CD14-positive monocyte (primary cell): ENCODE data around the gene CTNNA2. TPM values are rescaled to one million over a fixed set of nuclear protein-coding genes. Genes with fewer than 3 reads are reported as not detected.

ENCODE experiments used
- DNase-seq, 3 donors: peaks; one replicate each; pipeline ENCODE4 v3.0.0-alpha.2; 2011 to 2022
- H2AFZ ChIP-seq: 2 replicates; pipeline ENCODE4 v1.6.0; 2012; ENCODE audit warnings: mild to moderate bottlenecking, low read depth, low read length, inconsistent platforms; ENCODE audit not compliant: insufficient read depth, poor library complexity, severe bottlenecking
- H3K27ac ChIP-seq, 2 donors: 1 replicate in 1 of 2; 2 replicates in 1 of 2; pipeline ENCODE4 v1.5.1; 2012 to 2013; ENCODE audit warnings: low read length in 2 of 2, control low read depth in 1 of 2, inconsistent platforms in 1 of 2, low read depth in 1 of 2, mild to moderate bottlenecking in 1 of 2
- H3K27me3 ChIP-seq, 2 donors: one replicate each; pipeline versions ENCODE4 v1.6.0 to v1.6.1; 2011 to 2013; ENCODE audit warnings: low read length in 2 of 2; ENCODE audit not compliant: control insufficient read depth in 2 of 2, insufficient read depth in 2 of 2
- H3K36me3 ChIP-seq, 2 donors: replicated peaks in 1 of 2; 1 replicate in 1 of 2; 2 replicates in 1 of 2; pipeline versions ENCODE4 v1.5.1 to v1.6.1; 2012 to 2013; ENCODE audit warnings: low read length in 2 of 2, control low read depth in 1 of 2, inconsistent platforms in 1 of 2, mild to moderate bottlenecking in 1 of 2; ENCODE audit not compliant: insufficient read depth in 2 of 2, control insufficient read depth in 1 of 2
- H3K4me1 ChIP-seq, 2 donors: 1 replicate in 1 of 2; 2 replicates in 1 of 2; pipeline versions ENCODE4 v1.5.1 to v1.6.1; 2012 to 2013; ENCODE audit warnings: low read length in 2 of 2, control low read depth in 1 of 2, inconsistent platforms in 1 of 2, mild to moderate bottlenecking in 1 of 2, moderate library complexity in 1 of 2; ENCODE audit not compliant: insufficient read depth in 2 of 2, control insufficient read depth in 1 of 2
- H3K4me2 ChIP-seq: replicated peaks from 2 replicates; pipeline ENCODE3; 2012; ENCODE audit warnings: low read length, moderate library complexity, mild to moderate bottlenecking; ENCODE audit not compliant: poor library complexity, severe bottlenecking; ENCODE audit errors: extremely low read depth
- H3K4me3 ChIP-seq, 3 experiments: fragments of 200-600 bp in 1 of 3; sonication (generic) in 1 of 3; replicated peaks in 1 of 3; 1 replicate in 2 of 3; 2 replicates in 1 of 3; pipeline ENCODE4 v1.5.1; 2011 to 2013; ENCODE audit warnings: low read length in 3 of 3, mild to moderate bottlenecking in 3 of 3, control low read depth in 2 of 3, low read depth in 2 of 3, inconsistent platforms in 1 of 3, moderate library complexity in 1 of 3
- H3K79me2 ChIP-seq: 2 replicates; pipeline ENCODE4 v1.6.0; 2012; ENCODE audit warnings: mild to moderate bottlenecking, control low read depth, inconsistent platforms, low read length, moderate library complexity; ENCODE audit not compliant: insufficient read depth
- H3K9ac ChIP-seq: 2 replicates; pipeline ENCODE4 v1.6.0; 2017; ENCODE audit warnings: low read length, mild to moderate bottlenecking; ENCODE audit not compliant: insufficient read depth, poor library complexity, severe bottlenecking
- H3K9me3 ChIP-seq, 2 donors: replicated peaks in 1 of 2; 1 replicate in 1 of 2; 2 replicates in 1 of 2; pipeline versions ENCODE4 v1.5.1 to v1.6.1; 2012 to 2013; ENCODE audit warnings: low read length in 2 of 2, control low read depth in 1 of 2; ENCODE audit not compliant: control insufficient read depth in 1 of 2, insufficient read depth in 1 of 2
- H4K20me1 ChIP-seq: 2 replicates; pipeline ENCODE4 v1.6.0; 2012; ENCODE audit warnings: mild to moderate bottlenecking, low read length, control low read depth, moderate library complexity; ENCODE audit not compliant: insufficient read depth
- H3K27ac Mint-ChIP-seq, 7 donors: one replicate each; pipeline ENCODE4 v1.8.0; 2020; ENCODE audit warnings: mild to moderate bottlenecking in 7 of 7, mixed read lengths in 7 of 7, moderate library complexity in 6 of 7, inconsistent platforms in 2 of 7
- H3K27me3 Mint-ChIP-seq, 3 donors: one replicate each; pipeline ENCODE4 v1.8.0; 2021 to 2022; ENCODE audit warnings: low read depth in 3 of 3, mild to moderate bottlenecking in 3 of 3, mixed read lengths in 3 of 3, moderate library complexity in 3 of 3, inconsistent platforms in 1 of 3
- H3K36me3 Mint-ChIP-seq, 2 donors: one replicate each; pipeline ENCODE4 v1.8.0; 2020; ENCODE audit warnings: mixed read lengths in 2 of 2, inconsistent platforms in 1 of 2, mild to moderate bottlenecking in 1 of 2
- H3K4me1 Mint-ChIP-seq: one replicate; pipeline ENCODE4 v1.8.0; 2020; ENCODE audit warnings: mild to moderate bottlenecking, mixed read lengths
- H3K4me3 Mint-ChIP-seq, 2 donors: one replicate each; pipeline ENCODE4 v1.8.0; 2020; ENCODE audit warnings: mild to moderate bottlenecking in 2 of 2, mixed read lengths in 2 of 2, moderate library complexity in 1 of 2
- H3K9me3 Mint-ChIP-seq, 7 donors: one replicate each; pipeline ENCODE4 v1.8.0; 2020 to 2022; ENCODE audit warnings: mixed read lengths in 7 of 7, mild to moderate bottlenecking in 6 of 7, moderate library complexity in 6 of 7, inconsistent platforms in 2 of 7
- CTCF ChIP-seq: fragments of 200-600 bp; IDR thresholded peaks from one replicate; pipeline ENCODE4 v1.8.0; 2022; ENCODE audit warnings: antibody characterized with exemption, mild to moderate bottlenecking
- WGBS: methylation state at CpG from one replicate; pipeline ENCODE4 v1.1.5; 2013; ENCODE audit warnings: missing lambda C conversion rate; ENCODE audit not compliant: insufficient coverage; 5-methylcytosine and 5-hydroxymethylcytosine counted together
- intact Hi-C, 2 donors: fragments of 100-400 bp; cut with micrococcal nuclease; formaldehyde crosslinking; loops; one replicate each; pipeline versions ENCODE4 v1.15.0 to v1.15.1; 2023
- polyA plus RNA-seq, 3 donors: library from polyadenylated mRNA; depleted of rRNA in 1 of 3; unstranded in 2 of 3; stranded (reverse) in 1 of 3; fragments of 300-500 nt in 2 of 3; fragments of >200 nt in 1 of 3; fragmentation: Illumina TruSeq in 2 of 3; gene quantifications; 1 replicate in 2 of 3; 2 replicates in 1 of 3; pipeline ENCODE4 v1.2.3, GENCODE V29; 2012 to 2021

The CTNNA2 gene
- polyA plus RNA-seq, 3 donors: not detected

DNA sequence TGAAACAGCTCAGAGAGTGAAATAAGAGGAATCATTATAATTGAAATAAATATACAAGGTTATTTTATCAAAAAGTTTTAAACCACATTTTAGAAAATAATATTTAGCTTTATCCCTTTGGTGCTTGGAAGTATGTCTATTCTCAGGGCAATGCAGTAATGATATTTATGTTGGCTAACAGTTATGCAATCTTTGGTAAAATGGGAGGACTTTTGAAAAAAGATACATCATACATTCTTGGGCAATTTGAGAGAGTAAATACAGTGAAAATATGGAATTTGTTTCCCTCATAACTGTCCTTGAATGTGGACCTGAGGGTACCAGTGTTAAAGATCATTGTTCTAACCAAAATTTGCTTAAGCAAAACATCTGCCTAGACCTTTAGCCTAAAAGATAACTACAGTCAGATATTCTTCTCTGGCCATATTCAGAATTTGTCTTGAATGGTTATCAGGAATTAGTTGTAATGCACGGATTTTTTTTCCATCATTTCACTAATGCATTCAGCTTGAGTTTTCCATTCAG lies 654.5 kb downstream of the CTNNA2 start:
- H3K4me1 ChIP-seq: no peaks in the 10 kb centered on the region
- H3K36me3 ChIP-seq: no peaks in the 10 kb centered on the region
- H3K4me2 ChIP-seq: no peak overlapping the region
- Mint-ChIP-seq H3K27me3 (peaks cover 0 to 2% (median 0%) of the 10 kb centered on the region in 3 donors), H3K9me3 (peaks cover 0 to 12% (median 3%) of the 10 kb centered on the region in 7 donors), H3K36me3 (no peaks in the 10 kb centered on the region), H3K27ac (no peak overlapping the region), H3K4me1 (no peaks in the 10 kb centered on the region), H3K4me3 (no peak overlapping the region)
- intact Hi-C loops: no loop called here
- H3K27me3 ChIP-seq: no peaks in the 10 kb centered on the region
- H4K20me1 ChIP-seq: no peaks in the 10 kb centered on the region
- no peak overlapping the region for H3K9ac ChIP-seq
- no peaks in the 10 kb centered on the region for H3K9me3 ChIP-seq
- no peak for DNase-seq
- H2AFZ ChIP-seq: no peak overlapping the region
- no peaks in the 10 kb centered on the region for H3K79me2 ChIP-seq
- H3K4me3 ChIP-seq: no peak overlapping the region
- H3K27ac ChIP-seq: no peak overlapping the region
- TF ChIP-seq CTCF: no peak
- no CpG with 5 or more reads among the region's 1 CpG for WGBS

DNA sequence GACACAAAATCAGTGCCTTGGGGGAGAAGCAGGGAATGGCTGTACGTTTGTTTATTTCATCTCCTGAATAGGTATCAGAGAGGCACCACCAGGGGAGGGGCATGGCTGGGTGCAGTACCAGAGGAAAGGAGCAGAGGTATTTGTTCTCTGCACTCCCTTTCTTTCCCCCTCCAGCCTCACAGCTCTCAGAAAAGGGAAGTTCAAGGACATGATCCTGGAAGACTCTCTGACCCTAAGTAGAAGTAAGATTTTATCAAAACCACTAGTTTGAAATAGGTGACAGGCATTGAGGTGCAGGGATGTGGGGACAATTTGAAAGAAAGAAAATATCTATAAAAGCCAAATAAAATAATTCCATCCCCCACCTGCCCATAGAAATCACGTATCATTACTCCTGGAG lies 655.2 kb downstream of the CTNNA2 start:
- Mint-ChIP-seq H3K4me3 (no peak overlapping the region), H3K9me3 (peaks cover 0 to 19% (median 3%) of the 10 kb centered on the region in 7 donors), H3K36me3 (no peaks in the 10 kb centered on the region), H3K27me3 (peaks cover 0 to 2% (median 0%) of the 10 kb centered on the region in 3 donors), H3K27ac (no peak overlapping the region), H3K4me1 (no peaks in the 10 kb centered on the region)
- DNase-seq: no peak
- H3K4me3 ChIP-seq: no peak overlapping the region
- H3K27ac ChIP-seq: no peak overlapping the region
- H3K4me2 ChIP-seq: no peak overlapping the region
- no CpG with 5 or more reads among the region's 2 CpGs for WGBS
- H3K36me3 ChIP-seq: no peaks in the 10 kb centered on the region
- no peak overlapping the region for H2AFZ ChIP-seq
- intact Hi-C loops: no loop called here
- H3K27me3 ChIP-seq: no peaks in the 10 kb centered on the region
- H3K9me3 ChIP-seq: no peaks in the 10 kb centered on the region
- H3K79me2 ChIP-seq: no peaks in the 10 kb centered on the region
- TF ChIP-seq CTCF: no peak
- H3K4me1 ChIP-seq: no peaks in the 10 kb centered on the region
- no peak overlapping the region for H3K9ac ChIP-seq
- no peaks in the 10 kb centered on the region for H4K20me1 ChIP-seq
